ENCODE measurements around the gene SBSN.

DNA sequence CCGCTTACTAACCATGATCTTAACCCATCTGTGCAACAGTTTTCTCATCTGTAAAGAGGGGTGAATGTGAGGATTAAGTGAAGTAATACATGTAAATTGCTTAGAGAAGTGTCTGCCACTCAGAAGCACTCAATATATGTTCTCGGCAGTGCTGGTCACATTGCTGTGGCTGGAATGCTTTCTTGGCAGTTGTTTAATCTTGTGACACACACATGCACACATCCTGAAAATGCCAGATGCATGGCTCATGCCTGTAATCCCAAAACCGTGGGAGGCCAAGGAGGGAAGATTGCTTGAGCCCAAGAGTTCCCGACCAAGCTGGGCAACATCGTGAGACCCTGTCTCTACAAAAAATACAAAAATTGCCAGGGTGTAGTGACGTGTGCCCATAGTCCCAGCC, 9.8 kb downstream of the SBSN start:
- TF ChIP-seq GATA3 (IDR thresholded peaks at IDR 0.05; ENCODE audit: low read depth, low read length): no peak
- no peak for TF ChIP-seq GATA2 (IDR thresholded peaks at IDR 0.05; ENCODE audit: low read depth, low read length)
